ENCODE measurements around the gene CLSTN3.

The CLSTN3 gene

GRCh38 chr12:7143564-7143963, 13.4 kb downstream of the CLSTN3 start:
- H3K27ac ChIP-seq = peak overlapping the region in 1 of 21 experiments; percentile 52
- no peak overlapping the region for H3K4me3 ChIP-seq

- peak overlapping the region in 7 of 21 experiments; percentile 10 to 54 (median 39) for H3K27ac ChIP-seq
- H3K4me3 ChIP-seq = no peak overlapping the region
Measured at GRCh38 chr12:7144414-7145120, 14.4 kb downstream of the CLSTN3 start.

GRCh38 chr12:7145671-7146070, 15.5 kb downstream of the CLSTN3 start:
- H3K4me3 ChIP-seq = no peak overlapping the region
- no peak overlapping the region for H3K27ac ChIP-seq

- Histone ChIP-seq H3K27ac (no peak overlapping the region), H3K4me3 (no peak overlapping the region)
Measured at GRCh38 chr12:7146228-7146627, 16.1 kb downstream of the CLSTN3 start.

GRCh38 chr12:7146906-7147305, 16.7 kb downstream of the CLSTN3 start:
- no peak overlapping the region for H3K27ac ChIP-seq
- no peak overlapping the region for H3K4me3 ChIP-seq

GRCh38 chr12:7150356-7150755, 20.2 kb downstream of the CLSTN3 start:
- no peak overlapping the region for H3K27ac ChIP-seq
- no peak overlapping the region for H3K4me3 ChIP-seq

GRCh38 chr12:7150841-7151240, 20.7 kb downstream of the CLSTN3 start:
- Histone ChIP-seq H3K4me3 (no peak overlapping the region), H3K27ac (no peak overlapping the region)

- Histone ChIP-seq H3K4me3 (no peak overlapping the region), H3K27ac (no peak overlapping the region)
Measured at GRCh38 chr12:7151532-7151931, 21.4 kb downstream of the CLSTN3 start.

GRCh38 chr12:7152818-7153217, 22.6 kb downstream of the CLSTN3 start:
- Histone ChIP-seq H3K4me3 (no peak overlapping the region), H3K27ac (no peak overlapping the region)

GRCh38 chr12:7154042-7154441, 23.9 kb downstream of the CLSTN3 start:
- H3K27ac ChIP-seq = peak overlapping the region in 4 of 21 experiments; percentile 16 to 78 (median 53)
- H3K4me3 ChIP-seq = no peak overlapping the region

GRCh38 chr12:7154901-7155470, 24.8 kb downstream of the CLSTN3 start:
- no peak overlapping the region for H3K4me3 ChIP-seq
- H3K27ac ChIP-seq = peak overlapping the region in 13 of 21 experiments; percentile 3 to 78 (median 53)

- peak overlapping the region in 14 of 21 experiments; percentile 3 to 78 (median 55) for H3K27ac ChIP-seq
- H3K4me3 ChIP-seq = peak overlapping the region in 1 of 7 experiments; percentile 15
Measured at GRCh38 chr12:7155471-7156034, 25.4 kb downstream of the CLSTN3 start.

- H3K27ac ChIP-seq = peak overlapping the region in 10 of 21 experiments; percentile 17 to 78 (median 64)
- peak overlapping the region in 1 of 7 experiments; percentile 15 for H3K4me3 ChIP-seq
Measured at GRCh38 chr12:7156259-7157197, 26.4 kb downstream of the CLSTN3 start.

- Histone ChIP-seq H3K4me3 (peak overlapping the region in 1 of 7 experiments; percentile 15), H3K27ac (peak overlapping the region in 3 of 21 experiments; percentile 28 to 70 (median 67))
Measured at GRCh38 chr12:7157391-7157790, 27.2 kb downstream of the CLSTN3 start.

GRCh38 chr12:7158781-7159609, 28.8 kb downstream of the CLSTN3 start:
- peak overlapping the region in 1 of 21 experiments; percentile 4 for H3K27ac ChIP-seq

GRCh38 chr12:7160183-7160582, 30.0 kb downstream of the CLSTN3 start:
- Histone ChIP-seq H3K27ac (no peak overlapping the region), H3K4me3 (no peak overlapping the region)

More at GRCh38 chr12:7158781-7159609, 28.8 kb downstream of the CLSTN3 start:
- H3K4me3 ChIP-seq = no peak overlapping the region

GRCh38 chr12:7161327-7161726, 31.2 kb downstream of the CLSTN3 start:
- Histone ChIP-seq H3K27ac (no peak overlapping the region), H3K4me3 (no peak overlapping the region)

- no peak overlapping the region for H3K27ac ChIP-seq
Measured at GRCh38 chr12:7161811-7162210, 31.6 kb downstream of the CLSTN3 start.

GRCh38 chr12:7162691-7163114, 32.5 kb downstream of the CLSTN3 start:
- Histone ChIP-seq H3K4me3 (peak overlapping the region in 1 of 7 experiments; percentile 11), H3K27ac (no peak overlapping the region)

More at GRCh38 chr12:7161811-7162210, 31.6 kb downstream of the CLSTN3 start:
- H3K4me3 ChIP-seq = no peak overlapping the region

Measured in skin epidermis (tissue), 12 donors.